Heart left ventricle (tissue), 13 donors: ENCODE results near the gene PER1.

Experiments used
- POLR2A ChIP-seq, 2 donors: fragments of 450-650 bp; IDR thresholded peaks; one replicate each; pipeline ENCODE4 v1.6.1; 2017; ENCODE audit warnings: antibody characterized with exemption in 2 of 2, mild to moderate bottlenecking in 2 of 2, moderate library complexity in 2 of 2
- TF ChIP-seq, protein P1 (sequence below), 12 donors: fragments of 200-600 bp; sonication (generic) in 4 of 12; IDR thresholded peaks; one replicate each; pipeline versions ENCODE4 v1.5.0 to v1.8.0; 2018 to 2022; ENCODE audit warnings: antibody characterized with exemption in 12 of 12, mild to moderate bottlenecking in 5 of 12
- donor health status: ischemic (EF 13 %, LVEDD 7.1; RV severe dilation, severe dysfunction).
- donor health status: DM: no; HTN: yes; CAD: no.
- donor health status: DM: no; HTN: no; CAD: no.
- donor health status: ischemic (EF 25% LVEDD 6.9; RV normal size, moderate dysfunction).
- donor health status: ischemic (EF 25% LVEDD 5.7; RV mildly dilated, moderate dysfunction).
- donor health status: ischemic (EF 35%, LVEDD 5.7; RV mildly dilated, moderate dysfunction).
- donor health status: nonischemic (EF 11% LVEDD 7.7; RV severe dilation, severe dysfunction).
- donor health status: DM: yes; HTN: yes; CAD: no.
- donor health status: PGD.
- donor health status: ischemic (EF 29% LVEDD 5.4; RV normal size, mild dysfunction).
- donor health status: nonischemic (EF 23%, LVEDD 6.1; RV moderate dilation, normal function).

DNA sequence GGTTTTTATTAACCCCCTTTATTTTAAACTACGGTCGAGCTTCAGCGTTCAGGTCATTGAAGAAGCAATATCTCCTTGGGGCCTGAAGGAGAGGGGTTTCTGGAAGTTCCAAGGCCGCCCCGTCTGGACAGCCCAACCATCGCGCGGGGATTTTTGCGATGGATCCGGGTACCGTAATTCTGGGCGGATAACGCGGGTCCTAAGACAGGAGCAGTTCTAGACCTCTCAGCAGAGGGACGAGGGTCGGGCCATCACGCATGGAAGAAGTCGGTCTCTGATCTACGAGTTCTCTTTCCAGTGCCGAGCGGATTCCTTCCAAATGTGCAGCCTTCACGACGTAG is 34.2 kb upstream of the PER1 start:
- TF ChIP-seq, protein P1, sequence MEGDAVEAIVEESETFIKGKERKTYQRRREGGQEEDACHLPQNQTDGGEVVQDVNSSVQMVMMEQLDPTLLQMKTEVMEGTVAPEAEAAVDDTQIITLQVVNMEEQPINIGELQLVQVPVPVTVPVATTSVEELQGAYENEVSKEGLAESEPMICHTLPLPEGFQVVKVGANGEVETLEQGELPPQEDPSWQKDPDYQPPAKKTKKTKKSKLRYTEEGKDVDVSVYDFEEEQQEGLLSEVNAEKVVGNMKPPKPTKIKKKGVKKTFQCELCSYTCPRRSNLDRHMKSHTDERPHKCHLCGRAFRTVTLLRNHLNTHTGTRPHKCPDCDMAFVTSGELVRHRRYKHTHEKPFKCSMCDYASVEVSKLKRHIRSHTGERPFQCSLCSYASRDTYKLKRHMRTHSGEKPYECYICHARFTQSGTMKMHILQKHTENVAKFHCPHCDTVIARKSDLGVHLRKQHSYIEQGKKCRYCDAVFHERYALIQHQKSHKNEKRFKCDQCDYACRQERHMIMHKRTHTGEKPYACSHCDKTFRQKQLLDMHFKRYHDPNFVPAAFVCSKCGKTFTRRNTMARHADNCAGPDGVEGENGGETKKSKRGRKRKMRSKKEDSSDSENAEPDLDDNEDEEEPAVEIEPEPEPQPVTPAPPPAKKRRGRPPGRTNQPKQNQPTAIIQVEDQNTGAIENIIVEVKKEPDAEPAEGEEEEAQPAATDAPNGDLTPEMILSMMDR (IDR thresholded peaks at IDR 0.05) = peak in 3 of 12 donors; percentile 18 to 51 (median 42)
- TF ChIP-seq POLR2A (IDR thresholded peaks at IDR 0.05) = no peak
